ENCODE data around the gene SYNE4. TPM values are rescaled to one million over a fixed set of nuclear protein-coding genes. Genes with fewer than 3 reads are reported as not detected.
A peak's percentile ranks its signal among the peaks of the same experiment; 100 is the strongest.
"Not testable (repeated sequence)": the region's sequence is repeated elsewhere in the genome, so short reads cannot be mapped to it uniquely, and the experiment has no call there.

Gene SYNE4
- total RNA-seq, 1 donor = under 0.01 TPM

- H4K20me1 ChIP-seq (ENCODE audit: insufficient read depth, low read length) = no peaks in the 10 kb centered on the region
- H3K27ac ChIP-seq (ENCODE audit: low read depth, low read length) = no peak overlapping the region
- H3K79me2 ChIP-seq (ENCODE audit: insufficient read depth, low read length) = no peaks in the 10 kb centered on the region
- H3K36me3 ChIP-seq (ENCODE audit: insufficient read depth, low read length) = no peaks in the 10 kb centered on the region
- H3K4me3 ChIP-seq (ENCODE audit: insufficient read depth, low read length) = no peak overlapping the region
- no peaks in the 10 kb centered on the region for H3K4me1 ChIP-seq (ENCODE audit: insufficient read depth, low read length)
- DNase-seq (ENCODE audit: insufficient read length, low spot score, missing footprints) = peak; percentile 81
- H2AFZ ChIP-seq (ENCODE audit: low read length) = no peak overlapping the region
- H3K9me3 ChIP-seq (ENCODE audit: low read depth, low read length) = no peaks in the 10 kb centered on the region
- TF ChIP-seq CTCF (IDR thresholded peaks at IDR 0.05; ENCODE audit: extremely low read depth, low read depth, low read length) = no peak
- no peak overlapping the region for H3K4me2 ChIP-seq (ENCODE audit: insufficient read depth, low read length)
- H3K27me3 ChIP-seq (ENCODE audit: insufficient read depth, low read length) = peaks cover 28% of the 10 kb centered on the region
Measured at GRCh38 chr19:35959040-35959967, 49.3 kb downstream of the SYNE4 start.

DNA sequence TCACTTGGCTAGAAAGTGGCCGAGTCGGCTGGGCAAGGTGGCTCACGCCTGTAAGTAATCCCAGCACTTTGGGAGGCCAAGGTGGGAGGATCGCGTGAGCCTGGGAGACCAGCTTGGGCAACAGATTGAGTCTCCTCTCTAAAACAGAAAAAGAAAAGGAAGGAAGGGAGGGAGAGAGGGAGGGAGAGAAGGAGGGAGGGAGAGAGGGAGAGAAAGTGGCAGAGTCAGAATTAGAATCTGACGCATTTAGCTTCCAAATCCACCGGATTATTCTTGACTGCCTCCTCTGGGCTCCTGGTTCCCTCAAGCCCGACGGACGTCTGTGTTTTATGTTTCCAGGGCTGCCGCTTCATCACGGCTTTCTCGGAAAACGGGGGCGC is 50.0 kb downstream of the SYNE4 start:
- Histone ChIP-seq H3K27ac (ENCODE audit: low read depth, low read length) (no peak overlapping the region), H3K4me1 (ENCODE audit: insufficient read depth, low read length) (no peaks in the 10 kb centered on the region), H3K4me3 (ENCODE audit: insufficient read depth, low read length) (no peak overlapping the region), H3K4me2 (ENCODE audit: insufficient read depth, low read length) (no peak overlapping the region), H4K20me1 (ENCODE audit: insufficient read depth, low read length) (no peaks in the 10 kb centered on the region), H3K9me3 (ENCODE audit: low read depth, low read length) (no peaks in the 10 kb centered on the region), H3K79me2 (ENCODE audit: insufficient read depth, low read length) (no peaks in the 10 kb centered on the region), H3K27me3 (ENCODE audit: insufficient read depth, low read length) (peaks cover 28% of the 10 kb centered on the region), H2AFZ (ENCODE audit: low read length) (no peak overlapping the region), H3K36me3 (ENCODE audit: insufficient read depth, low read length) (no peaks in the 10 kb centered on the region)
- no peak for DNase-seq (ENCODE audit: insufficient read length, low spot score, missing footprints)
- no peak for TF ChIP-seq CTCF (IDR thresholded peaks at IDR 0.05; ENCODE audit: extremely low read depth, low read depth, low read length)

GRCh38 chr19:35957411-35957810 is 51.2 kb downstream of the SYNE4 start:
- H3K4me3 ChIP-seq (ENCODE audit: insufficient read depth, low read length); H4K20me1 ChIP-seq (ENCODE audit: insufficient read depth, low read length); H3K79me2 ChIP-seq (ENCODE audit: insufficient read depth, low read length); H3K27ac ChIP-seq (ENCODE audit: low read depth, low read length); H3K36me3 ChIP-seq (ENCODE audit: insufficient read depth, low read length); H3K9me3 ChIP-seq (ENCODE audit: low read depth, low read length); DNase-seq (ENCODE audit: insufficient read length, low spot score, missing footprints); H3K4me2 ChIP-seq (ENCODE audit: insufficient read depth, low read length); H3K4me1 ChIP-seq (ENCODE audit: insufficient read depth, low read length); H2AFZ ChIP-seq (ENCODE audit: low read length): not testable (repeated sequence)
- H3K27me3 ChIP-seq (ENCODE audit: insufficient read depth, low read length) = peaks cover 28% of the 10 kb centered on the region

- Histone ChIP-seq H3K9me3 (ENCODE audit: low read depth, low read length) (no peaks in the 10 kb centered on the region), H3K4me1 (ENCODE audit: insufficient read depth, low read length) (no peaks in the 10 kb centered on the region), H3K4me3 (ENCODE audit: insufficient read depth, low read length) (no peak overlapping the region), H3K36me3 (ENCODE audit: insufficient read depth, low read length) (no peaks in the 10 kb centered on the region), H3K27ac (ENCODE audit: low read depth, low read length) (no peak overlapping the region), H4K20me1 (ENCODE audit: insufficient read depth, low read length) (no peaks in the 10 kb centered on the region), H3K27me3 (ENCODE audit: insufficient read depth, low read length) (peaks cover 28% of the 10 kb centered on the region), H3K4me2 (ENCODE audit: insufficient read depth, low read length) (no peak overlapping the region), H2AFZ (ENCODE audit: low read length) (no peak overlapping the region), H3K79me2 (ENCODE audit: insufficient read depth, low read length) (no peaks in the 10 kb centered on the region)
- DNase-seq (ENCODE audit: insufficient read length, low spot score, missing footprints) = peak; percentile 13
- no peak for TF ChIP-seq CTCF (IDR thresholded peaks at IDR 0.05; ENCODE audit: extremely low read depth, low read depth, low read length)
Measured at GRCh38 chr19:35955881-35956634, 52.6 kb downstream of the SYNE4 start.

Small RNAs within 50 kb of the gene (small RNA-seq; reads per million reads assigned to genes)
- not detected for gene AF038458.1

Other genes starting within 250 kb of the SYNE4 start
- 2.2 and 2.4 TPM in 2 replicates for gene ARHGAP33, start 233.2 kb downstream of the SYNE4 start, total RNA-seq
- not detected in 2 replicates for gene PRODH2, start 196.0 kb downstream of the SYNE4 start, total RNA-seq
- not detected in 2 replicates for gene NPHS1, start 156.3 kb downstream of the SYNE4 start, total RNA-seq
- not detected in 2 replicates for gene KIRREL2, start 151.9 kb downstream of the SYNE4 start, total RNA-seq
- 2.1 and 3.6 TPM in 2 replicates for gene APLP1, start 140.2 kb downstream of the SYNE4 start, total RNA-seq
- gene NFKBID, start 108.3 kb downstream of the SYNE4 start, total RNA-seq = 4.4 and 5.8 TPM in 2 replicates
- gene HCST, start 106.3 kb downstream of the SYNE4 start, total RNA-seq = 0.36 and 1.5 TPM in 2 replicates
- gene TYROBP, start 100.5 kb downstream of the SYNE4 start, total RNA-seq = 0.36 TPM in 1 of 2 replicates, not detected in the other
- gene LRFN3, start 72.4 kb downstream of the SYNE4 start, total RNA-seq = 4.4 and 6.9 TPM in 2 replicates
- 15.3 and 21.0 TPM in 2 replicates for gene SDHAF1, start 13.6 kb downstream of the SYNE4 start, total RNA-seq
- gene ALKBH6, start 5.4 kb upstream of the SYNE4 start, total RNA-seq = 8.3 and 12.3 TPM in 2 replicates
- gene CLIP3, start 24.1 kb upstream of the SYNE4 start, total RNA-seq = 13.4 and 21.2 TPM in 2 replicates
- gene THAP8, start 45.5 kb upstream of the SYNE4 start, total RNA-seq = 3.2 and 5.1 TPM in 2 replicates
- 1.4 and 1.8 TPM in 2 replicates for gene WDR62, start 46.1 kb upstream of the SYNE4 start, total RNA-seq
- not detected in 2 replicates for gene OVOL3, start 102.3 kb upstream of the SYNE4 start, total RNA-seq
- gene POLR2I, start 106.1 kb upstream of the SYNE4 start, total RNA-seq = 22.4 and 33.6 TPM in 2 replicates
- 126 and 136 TPM in 2 replicates for gene TBCB, start 106.7 kb upstream of the SYNE4 start, total RNA-seq
- gene CAPNS1, start 131.3 kb upstream of the SYNE4 start, total RNA-seq = 400 and 420 TPM in 2 replicates
- 8.3 and 13.6 TPM in 2 replicates for gene COX7A1, start 143.6 kb upstream of the SYNE4 start, total RNA-seq
- 6.9 and 7.1 TPM in 2 replicates for gene ZNF565, start 205.9 kb upstream of the SYNE4 start, total RNA-seq
- gene ZNF146, start 206.3 kb upstream of the SYNE4 start, total RNA-seq = 65.7 and 82.2 TPM in 2 replicates